GM12878 (cell line): ENCODE measurements around the gene TADA1.

Experiments used
- BACH1 ChIP-seq: fragments of 450-650 bp; IDR thresholded peaks from 2 replicates; pipeline ENCODE4 v1.6.1; 2017; ENCODE audit warnings: mild to moderate bottlenecking, borderline replicate concordance
- SP1 ChIP-seq: IDR thresholded peaks from one replicate; pipeline ENCODE4 v1.6.1; 2011; ENCODE audit warnings: low read depth, low read length
- TF ChIP-seq, protein P1 (sequence below), 3 experiments: IDR thresholded peaks in 2 of 3; conservative IDR thresholded peaks in 1 of 3; 2 replicates each; pipeline ENCODE4 v1.5.1; 2011; ENCODE audit warnings: low read depth in 3 of 3, low read length in 3 of 3, mild to moderate bottlenecking in 3 of 3, control low read depth in 2 of 3, moderate library complexity in 2 of 3, inconsistent platforms in 1 of 3, mixed read lengths in 1 of 3; ENCODE audit not compliant: control insufficient read depth in 2 of 3, insufficient read depth in 1 of 3; ENCODE audit errors: extremely low read depth in 1 of 3

GRCh38 chr1:166808952-166809351 is 67.1 kb downstream of the TADA1 start:
- TF ChIP-seq BACH1, result no peak
- TF ChIP-seq SP1, result no peak
- TF ChIP-seq, protein P1, sequence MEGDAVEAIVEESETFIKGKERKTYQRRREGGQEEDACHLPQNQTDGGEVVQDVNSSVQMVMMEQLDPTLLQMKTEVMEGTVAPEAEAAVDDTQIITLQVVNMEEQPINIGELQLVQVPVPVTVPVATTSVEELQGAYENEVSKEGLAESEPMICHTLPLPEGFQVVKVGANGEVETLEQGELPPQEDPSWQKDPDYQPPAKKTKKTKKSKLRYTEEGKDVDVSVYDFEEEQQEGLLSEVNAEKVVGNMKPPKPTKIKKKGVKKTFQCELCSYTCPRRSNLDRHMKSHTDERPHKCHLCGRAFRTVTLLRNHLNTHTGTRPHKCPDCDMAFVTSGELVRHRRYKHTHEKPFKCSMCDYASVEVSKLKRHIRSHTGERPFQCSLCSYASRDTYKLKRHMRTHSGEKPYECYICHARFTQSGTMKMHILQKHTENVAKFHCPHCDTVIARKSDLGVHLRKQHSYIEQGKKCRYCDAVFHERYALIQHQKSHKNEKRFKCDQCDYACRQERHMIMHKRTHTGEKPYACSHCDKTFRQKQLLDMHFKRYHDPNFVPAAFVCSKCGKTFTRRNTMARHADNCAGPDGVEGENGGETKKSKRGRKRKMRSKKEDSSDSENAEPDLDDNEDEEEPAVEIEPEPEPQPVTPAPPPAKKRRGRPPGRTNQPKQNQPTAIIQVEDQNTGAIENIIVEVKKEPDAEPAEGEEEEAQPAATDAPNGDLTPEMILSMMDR (IDR thresholded peaks at IDR 0.05 in 2 of 3, conservative IDR thresholded peaks at IDR 0.05 in 1 of 3; ENCODE audit: control insufficient read depth in 2 of 3, extremely low read depth in 1 of 3, insufficient read depth in 1 of 3, low read depth in 3 of 3, low read length in 3 of 3), result no peak
